HG02571 (cell line): ENCODE measurements around the gene IPPK.

Experiments used
- ATAC-seq: cut with Tn5 transposase; IDR thresholded peaks from one replicate; pipeline ENCODE4 v1.9.1; 2021; ENCODE audit warnings: mild to moderate bottlenecking, moderate library complexity; ENCODE audit not compliant: unreplicated experiment

The IPPK gene

GRCh38 chr9:92658176-92658575 is 11.8 kb downstream of the IPPK start:
- ATAC-seq: no peak

GRCh38 chr9:92657296-92658094 is 12.4 kb downstream of the IPPK start:
- no peak for ATAC-seq

- no peak for ATAC-seq
Observed at GRCh38 chr9:92656537-92656925, 13.4 kb downstream of the IPPK start.

GRCh38 chr9:92655896-92656536 is 13.9 kb downstream of the IPPK start:
- no peak for ATAC-seq

- ATAC-seq: no peak
Observed at GRCh38 chr9:92655366-92655765, 14.6 kb downstream of the IPPK start.

- ATAC-seq: no peak
Observed at GRCh38 chr9:92654481-92655301, 15.2 kb downstream of the IPPK start.

- no peak for ATAC-seq
Observed at GRCh38 chr9:92652461-92652860, 17.5 kb downstream of the IPPK start.

GRCh38 chr9:92650839-92651621 is 18.9 kb downstream of the IPPK start:
- ATAC-seq: no peak

- ATAC-seq: no peak
Observed at GRCh38 chr9:92650296-92650695, 19.6 kb downstream of the IPPK start.

- ATAC-seq: no peak
Observed at GRCh38 chr9:92649007-92649406, 20.9 kb downstream of the IPPK start.

- no peak for ATAC-seq
Observed at GRCh38 chr9:92648474-92648971, 21.4 kb downstream of the IPPK start.

- no peak for ATAC-seq
Observed at GRCh38 chr9:92647671-92648473, 22.1 kb downstream of the IPPK start.

- ATAC-seq: no peak
Observed at GRCh38 chr9:92645041-92645440, 24.9 kb downstream of the IPPK start.

- ATAC-seq: no peak
Observed at GRCh38 chr9:92644278-92644677, 25.7 kb downstream of the IPPK start.

GRCh38 chr9:92642564-92642963 is 27.4 kb downstream of the IPPK start:
- no peak for ATAC-seq

GRCh38 chr9:92642041-92642451 is 27.9 kb downstream of the IPPK start:
- no peak for ATAC-seq

GRCh38 chr9:92641092-92641809 is 28.7 kb downstream of the IPPK start:
- no peak for ATAC-seq

- ATAC-seq: no peak
Observed at GRCh38 chr9:92640398-92641091, 29.4 kb downstream of the IPPK start.
